GM18526 (cell line): ENCODE data around the gene PLEK.

Source experiments
- POLR2A ChIP-seq: IDR thresholded peaks from 3 replicates; pipeline ENCODE4 v1.6.1; 2011; ENCODE audit not compliant: insufficient read length; ENCODE audit errors: extremely low read depth

Gene PLEK

GRCh38 chr2:68342470-68342869 lies 22.6 kb upstream of the PLEK start:
- TF ChIP-seq POLR2A: no peak

DNA sequence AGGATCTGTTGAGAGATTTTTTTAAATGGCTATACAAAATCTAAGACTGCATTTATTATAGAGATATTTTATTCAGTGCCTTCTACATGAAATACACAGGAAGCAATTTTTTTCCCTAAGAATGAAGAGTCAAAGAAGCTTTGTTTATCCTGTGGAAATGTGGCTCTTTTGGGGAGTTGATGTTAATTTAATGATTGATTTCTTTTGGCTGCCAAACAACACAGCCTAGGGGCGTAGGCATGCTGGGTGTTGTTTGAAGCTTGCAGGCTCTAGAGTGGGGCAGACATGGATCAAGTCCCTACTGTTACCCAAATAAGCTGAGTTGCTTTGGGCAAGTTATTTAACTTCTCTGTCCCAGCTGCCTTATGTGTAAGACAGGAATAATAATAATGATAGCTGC lies 21.1 kb upstream of the PLEK start:
- no peak for TF ChIP-seq POLR2A

- no peak for TF ChIP-seq POLR2A
Observed at GRCh38 chr2:68345129-68345875, 19.8 kb upstream of the PLEK start.

DNA sequence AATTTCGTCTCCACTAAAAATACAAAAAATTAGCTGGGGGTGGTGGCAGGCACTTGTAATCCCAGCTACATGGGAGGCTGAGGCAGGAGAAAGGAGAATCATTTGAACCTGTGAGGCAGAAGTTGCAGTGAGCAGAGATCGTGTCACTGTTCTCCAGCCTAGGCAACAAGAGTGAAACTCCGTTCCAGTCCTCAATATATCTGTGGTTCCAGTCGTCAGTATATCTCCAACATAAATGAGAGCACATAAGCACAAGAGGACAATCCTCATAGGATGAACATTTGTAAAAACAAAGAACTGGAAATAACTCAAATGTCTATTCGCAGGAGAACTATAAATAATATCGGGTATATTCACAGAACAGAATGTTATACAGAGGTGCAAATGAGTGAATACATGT lies 13.1 kb upstream of the PLEK start:
- TF ChIP-seq POLR2A: no peak

- TF ChIP-seq POLR2A: no peak
Observed at GRCh38 chr2:68352651-68353391, 12.3 kb upstream of the PLEK start.

DNA sequence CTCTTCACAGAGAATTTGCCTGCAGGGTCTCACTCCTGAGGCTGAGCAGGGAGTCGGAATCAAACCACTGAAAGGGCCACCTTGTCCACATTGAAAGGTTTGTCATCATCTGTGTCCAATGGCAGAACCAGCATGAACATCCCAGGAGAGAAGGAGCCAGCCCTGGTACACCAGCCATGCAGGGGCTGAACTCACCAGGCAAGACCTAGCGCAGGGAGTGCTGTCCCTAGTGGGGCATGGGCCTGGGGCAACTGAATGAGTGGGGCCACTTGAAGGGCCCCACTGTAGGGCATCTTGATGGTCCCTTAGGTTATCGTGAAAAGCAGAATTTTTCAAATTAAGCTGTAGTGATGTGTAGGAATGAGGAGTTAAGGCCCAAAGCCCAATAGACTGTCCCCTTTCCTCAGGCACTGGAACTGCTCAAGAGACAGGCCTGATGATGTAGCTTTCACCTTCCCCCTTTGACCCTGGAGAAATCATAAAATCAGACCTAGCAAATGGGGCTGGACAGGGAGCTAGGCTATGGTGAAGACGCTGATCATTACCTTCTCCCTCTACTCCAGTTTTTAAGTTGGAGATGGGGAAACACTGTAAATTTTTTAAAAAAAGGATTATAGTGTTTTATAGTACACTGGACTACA lies 8.4 kb upstream of the PLEK start:
- no peak for TF ChIP-seq POLR2A

DNA sequence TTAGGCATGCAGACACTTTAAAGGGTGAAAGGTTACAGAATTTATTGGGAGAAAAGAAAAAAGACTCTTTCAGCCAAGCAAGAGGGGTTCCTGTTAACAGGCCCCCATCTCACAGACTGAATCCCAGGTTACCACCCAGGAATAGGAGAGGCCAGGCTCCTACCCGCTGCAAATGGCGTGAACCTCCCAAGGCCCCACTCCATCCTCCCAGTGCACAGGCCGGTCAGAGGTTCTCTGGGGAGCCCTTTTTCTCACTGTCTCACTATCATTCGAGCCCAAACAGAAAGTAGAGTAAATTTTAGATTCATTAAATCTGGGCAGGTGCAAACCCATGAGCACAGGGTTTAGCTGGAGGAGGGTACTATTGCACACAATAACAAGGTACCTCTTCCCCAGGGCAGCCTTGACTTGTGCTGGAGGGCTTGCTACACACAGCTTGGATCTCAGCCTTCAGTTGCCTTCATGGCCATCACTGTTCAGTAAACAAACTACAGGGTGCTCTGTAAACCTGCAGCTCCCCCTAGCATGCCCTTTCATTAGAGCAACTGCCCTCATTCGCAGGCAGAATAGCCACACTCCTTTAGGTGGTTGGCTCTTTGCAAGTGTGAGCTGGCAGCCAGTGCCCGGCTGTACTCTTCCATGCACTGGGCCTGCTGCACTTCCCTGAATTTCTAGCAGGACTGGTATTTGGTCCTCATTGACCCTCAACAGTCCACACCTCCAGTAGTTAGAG lies 7.3 kb upstream of the PLEK start:
- no peak for TF ChIP-seq POLR2A

DNA sequence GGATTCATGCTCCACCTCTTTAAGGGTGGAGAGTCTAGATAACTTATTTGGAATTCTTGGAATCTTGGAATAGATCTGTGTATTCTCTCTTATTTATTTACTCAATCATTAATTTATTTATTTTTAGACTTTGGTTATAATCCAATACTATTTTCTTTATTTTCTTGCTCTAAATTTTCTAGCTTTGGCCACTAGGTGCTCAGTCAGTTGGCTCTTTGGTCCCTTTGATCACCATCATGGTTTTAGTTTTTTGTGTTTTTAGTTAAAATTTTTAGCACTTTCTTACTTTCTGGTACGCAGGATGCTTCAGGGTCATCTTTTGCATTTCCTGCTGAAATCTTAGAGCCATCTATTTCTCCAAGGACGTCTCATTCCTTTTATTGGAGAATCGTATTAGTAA lies 5.2 kb upstream of the PLEK start:
- TF ChIP-seq POLR2A: no peak

DNA sequence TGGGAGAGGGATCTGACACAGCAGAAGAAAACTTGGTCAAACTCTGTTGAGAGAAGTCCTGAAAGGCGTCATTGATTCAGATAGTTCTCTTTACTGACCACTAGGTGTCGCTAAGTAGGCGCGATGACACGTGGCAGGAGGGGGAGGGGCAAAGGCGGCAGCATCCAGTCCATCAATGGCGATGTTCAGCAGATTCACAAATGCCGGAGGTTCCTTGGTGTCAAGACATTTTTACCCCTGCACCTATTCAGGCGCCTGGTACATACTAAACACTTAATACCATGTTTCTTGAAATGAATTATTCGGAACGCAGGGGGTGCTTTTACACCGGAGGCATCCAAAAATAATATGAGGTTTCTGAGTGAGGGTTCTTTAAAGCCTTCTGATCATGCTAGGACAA lies 3.0 kb upstream of the PLEK start:
- TF ChIP-seq POLR2A: peak; percentile 37

- no peak for TF ChIP-seq POLR2A
Observed at GRCh38 chr2:68362749-68363148, 2.3 kb upstream of the PLEK start.

GRCh38 chr2:68363721-68364120 lies 1.4 kb upstream of the PLEK start:
- no peak for TF ChIP-seq POLR2A

DNA sequence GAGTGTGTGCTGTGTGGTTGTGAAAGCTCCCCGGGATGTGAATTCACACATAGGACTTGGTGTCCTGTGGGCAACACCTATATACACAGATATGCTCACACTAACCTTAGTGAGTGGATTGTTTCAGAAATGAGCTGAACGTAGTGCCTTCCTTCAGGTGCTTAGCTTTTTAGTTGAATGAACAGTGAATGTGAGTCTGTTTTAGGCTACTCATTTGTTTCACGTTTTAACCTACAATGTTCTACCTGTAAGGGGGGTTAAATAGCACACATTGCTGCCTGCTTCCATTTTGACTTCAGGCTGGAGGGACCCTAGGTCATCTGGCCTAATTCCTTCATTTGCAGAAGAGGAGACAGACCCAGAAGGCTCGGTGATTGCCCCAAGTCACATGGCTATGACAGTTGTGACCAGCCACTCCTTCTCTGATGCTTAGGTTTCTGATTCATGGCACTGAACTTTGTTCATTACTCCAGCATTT lies 1.0 kb downstream of the PLEK start:
- TF ChIP-seq POLR2A: peak; percentile 30

DNA sequence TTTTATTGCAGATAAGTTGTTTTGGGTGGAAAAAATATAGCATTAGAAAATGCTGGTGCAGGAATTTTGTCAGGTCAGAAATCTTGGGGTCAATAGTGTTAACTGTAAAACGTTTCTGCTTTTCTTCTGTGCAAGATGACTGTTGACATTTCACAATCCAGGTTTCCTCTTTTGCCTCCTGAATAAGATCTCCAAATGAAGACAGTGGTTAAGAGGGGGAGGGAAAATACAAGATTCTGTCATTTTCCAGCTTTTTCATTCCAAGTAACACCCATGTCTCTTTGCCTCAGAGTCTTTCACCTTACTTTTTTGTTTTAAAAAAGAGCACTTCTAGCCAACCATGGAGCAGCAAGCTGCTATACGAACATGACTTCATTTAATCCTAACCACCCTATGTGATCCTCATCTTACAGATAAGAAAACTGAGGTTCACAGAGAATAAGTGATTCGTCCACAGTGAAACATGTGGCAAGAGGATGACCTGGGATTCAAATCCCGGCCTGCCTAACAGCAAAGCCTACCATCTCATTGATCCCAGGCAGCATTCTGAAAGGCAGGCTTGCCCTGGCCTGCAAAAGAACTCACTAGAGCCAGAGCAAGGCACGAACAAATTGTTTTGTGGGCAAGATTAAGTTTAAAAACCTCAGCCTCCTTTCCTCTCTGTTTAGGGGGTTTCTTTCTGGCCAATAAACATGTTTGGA lies 3.0 kb downstream of the PLEK start:
- no peak for TF ChIP-seq POLR2A

DNA sequence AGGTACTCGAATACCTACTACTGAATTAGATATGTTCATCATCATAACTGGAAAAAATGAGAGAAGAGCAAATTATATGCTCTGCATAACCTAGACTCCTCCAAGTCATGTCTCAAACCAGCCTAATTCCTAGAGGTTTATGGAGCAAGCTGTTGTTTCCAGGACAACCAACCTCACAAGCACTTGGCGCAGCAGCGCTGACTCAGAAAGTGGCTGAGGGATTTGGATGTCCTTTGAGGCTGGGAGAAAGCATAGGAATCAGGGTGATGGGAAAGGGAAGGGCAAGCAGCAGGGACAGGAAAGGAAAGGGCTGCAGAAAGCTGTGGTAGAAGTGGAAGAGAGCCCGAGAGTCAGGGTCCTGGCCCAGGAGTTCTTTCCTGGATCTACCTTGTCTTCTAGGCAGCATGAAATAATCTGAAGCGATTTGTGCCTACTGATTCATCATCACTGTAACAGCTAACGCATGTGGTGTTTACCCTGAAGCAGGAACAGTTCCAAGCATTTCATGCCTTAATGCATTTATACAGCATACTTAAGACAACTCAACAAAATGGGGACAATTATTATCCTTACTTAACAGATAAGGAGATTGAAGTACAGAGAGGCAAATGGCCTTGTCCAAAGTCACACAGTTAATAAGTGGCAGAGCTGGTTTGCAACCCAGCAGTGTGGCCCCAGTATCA lies 3.7 kb downstream of the PLEK start:
- no peak for TF ChIP-seq POLR2A
